ENCODE results near the gene CASP8AP2.
A peak's percentile ranks its signal among the peaks of the same experiment; 100 is the strongest.
"Not testable (repeated sequence)": the region's sequence is repeated elsewhere in the genome, so short reads cannot be mapped to it uniquely, and the experiment has no call there.

The CASP8AP2 gene

GRCh38 chr6:89829472-89830169 is at the start of gene CASP8AP2:
Gene CASP8AP2, plus strand, starts transcription at chr6:89829880.
- peak; percentile 96 to 98 for DNase-seq

GRCh38 chr6:89781070-89782034 is 48.3 kb upstream of the CASP8AP2 start:
- DNase-seq, result no peak

- DNase-seq, result no peak
Observed at GRCh38 chr6:89782222-89782621, 47.5 kb upstream of the CASP8AP2 start.

GRCh38 chr6:89783293-89783692 is 46.4 kb upstream of the CASP8AP2 start:
- DNase-seq, result not testable (repeated sequence)

- no peak for DNase-seq
Observed at GRCh38 chr6:89784838-89785237, 44.8 kb upstream of the CASP8AP2 start.

- no peak for DNase-seq
Observed at GRCh38 chr6:89786970-89787369, 42.7 kb upstream of the CASP8AP2 start.

GRCh38 chr6:89787660-89788328 is 41.9 kb upstream of the CASP8AP2 start:
- DNase-seq, result no peak

GRCh38 chr6:89789980-89790379 is 39.7 kb upstream of the CASP8AP2 start:
- DNase-seq, result no peak

- no peak for DNase-seq
Observed at GRCh38 chr6:89790403-89790802, 39.3 kb upstream of the CASP8AP2 start.

- no peak for DNase-seq
Observed at GRCh38 chr6:89792881-89793280, 36.8 kb upstream of the CASP8AP2 start.

- DNase-seq, result no peak
Observed at GRCh38 chr6:89793586-89793985, 36.1 kb upstream of the CASP8AP2 start.

GRCh38 chr6:89794324-89794723 is 35.4 kb upstream of the CASP8AP2 start:
- DNase-seq, result no peak

GRCh38 chr6:89797317-89797716 is 32.4 kb upstream of the CASP8AP2 start:
- no peak for DNase-seq

- no peak for DNase-seq
Observed at GRCh38 chr6:89799096-89799495, 30.6 kb upstream of the CASP8AP2 start.

- DNase-seq, result no peak
Observed at GRCh38 chr6:89799756-89800155, 29.9 kb upstream of the CASP8AP2 start.

GRCh38 chr6:89803271-89803670 is 26.4 kb upstream of the CASP8AP2 start:
- no peak for DNase-seq

- no peak for DNase-seq
Observed at GRCh38 chr6:89805814-89806371, 23.8 kb upstream of the CASP8AP2 start.

- no peak for DNase-seq
Observed at GRCh38 chr6:89807581-89807980, 22.1 kb upstream of the CASP8AP2 start.

- DNase-seq, result not testable (repeated sequence)
Observed at GRCh38 chr6:89813422-89813821, 16.3 kb upstream of the CASP8AP2 start.

GRCh38 chr6:89817481-89817880 is 12.2 kb upstream of the CASP8AP2 start:
- no peak for DNase-seq

- DNase-seq, result peak in 1 of 2 experiments; percentile 40
Observed at GRCh38 chr6:89818977-89819335, 10.7 kb upstream of the CASP8AP2 start.

- DNase-seq, result peak; percentile 59 to 93
Observed at GRCh38 chr6:89819336-89820130, 10.1 kb upstream of the CASP8AP2 start, which contains the start of gene MDN1. Gene MDN1, minus strand, starts transcription at chr6:89819794. Its CDS starts 187 bp downstream, at chr6:89819607.

Data from NCI-H187 (cell line).